ENCODE measurements around the gene NTF4.

DNA sequence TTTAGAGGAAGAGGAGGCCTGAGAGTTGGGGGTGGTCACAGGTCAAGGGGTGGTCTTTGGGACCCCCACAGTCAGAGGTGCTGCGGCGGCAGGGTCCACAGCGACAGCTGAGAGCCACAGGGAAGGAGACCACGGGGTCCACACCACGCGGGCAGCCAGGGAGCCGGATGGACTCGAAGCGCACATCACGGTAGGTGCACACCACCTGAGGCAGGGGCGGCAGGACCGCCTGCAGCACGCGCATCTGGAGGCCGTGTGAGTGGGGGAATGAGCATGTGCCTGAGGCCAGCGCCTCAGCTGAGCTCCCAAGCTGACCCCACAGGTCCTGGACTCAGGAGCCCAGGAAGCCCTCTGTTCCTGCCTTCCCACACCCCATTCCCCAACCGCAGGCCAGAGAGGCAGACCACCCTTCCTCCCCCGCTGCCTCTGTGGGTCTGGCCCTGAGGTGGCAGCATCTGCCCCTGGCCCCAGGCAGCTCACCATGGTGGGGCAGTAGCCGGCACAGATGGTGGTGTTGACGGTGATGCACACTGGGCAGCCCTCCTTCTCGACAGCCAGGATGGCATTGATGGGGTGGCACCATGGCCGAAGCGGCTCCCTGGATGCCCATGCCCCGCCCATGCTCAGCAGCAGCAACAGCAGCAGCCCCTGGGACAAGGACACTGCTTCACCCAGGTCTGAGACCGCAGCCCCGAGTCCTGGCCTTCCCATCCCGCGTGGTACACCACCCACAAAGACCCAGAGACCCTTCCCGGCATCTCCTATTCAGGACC, 48.4 kb downstream of the NTF4 start:
- TF ChIP-seq, protein P1, sequence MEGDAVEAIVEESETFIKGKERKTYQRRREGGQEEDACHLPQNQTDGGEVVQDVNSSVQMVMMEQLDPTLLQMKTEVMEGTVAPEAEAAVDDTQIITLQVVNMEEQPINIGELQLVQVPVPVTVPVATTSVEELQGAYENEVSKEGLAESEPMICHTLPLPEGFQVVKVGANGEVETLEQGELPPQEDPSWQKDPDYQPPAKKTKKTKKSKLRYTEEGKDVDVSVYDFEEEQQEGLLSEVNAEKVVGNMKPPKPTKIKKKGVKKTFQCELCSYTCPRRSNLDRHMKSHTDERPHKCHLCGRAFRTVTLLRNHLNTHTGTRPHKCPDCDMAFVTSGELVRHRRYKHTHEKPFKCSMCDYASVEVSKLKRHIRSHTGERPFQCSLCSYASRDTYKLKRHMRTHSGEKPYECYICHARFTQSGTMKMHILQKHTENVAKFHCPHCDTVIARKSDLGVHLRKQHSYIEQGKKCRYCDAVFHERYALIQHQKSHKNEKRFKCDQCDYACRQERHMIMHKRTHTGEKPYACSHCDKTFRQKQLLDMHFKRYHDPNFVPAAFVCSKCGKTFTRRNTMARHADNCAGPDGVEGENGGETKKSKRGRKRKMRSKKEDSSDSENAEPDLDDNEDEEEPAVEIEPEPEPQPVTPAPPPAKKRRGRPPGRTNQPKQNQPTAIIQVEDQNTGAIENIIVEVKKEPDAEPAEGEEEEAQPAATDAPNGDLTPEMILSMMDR (IDR thresholded peaks at IDR 0.05) = no peak
- no peak for TF ChIP-seq EZH2 (IDR thresholded peaks at IDR 0.05)
- TF ChIP-seq EZH2phosphoT487 (IDR thresholded peaks at IDR 0.05) = no peak

Data from neural progenitor cell (in vitro differentiated cells).